Measurements from ENCODE around the gene AMD1.

- no peak for TF ChIP-seq CTCF (conservative IDR thresholded peaks at IDR 0.05)
- TF ChIP-seq EZH2 (IDR thresholded peaks at IDR 0.05; ENCODE audit: low read depth): no peak
Observed at GRCh38 chr6:110852773-110853172, 21.8 kb upstream of the AMD1 start.
